ENCODE results near the gene CACNA2D3. TPM values are rescaled to one million over a fixed set of nuclear protein-coding genes. Genes with fewer than 3 reads are reported as not detected.

Gene CACNA2D3
- total and polyA plus RNA-seq, 4 donors: 14.1 to 34.5 (median 33.4) TPM

GRCh38 chr3:54685213-54685612, 562.9 kb downstream of the CACNA2D3 start:
- Histone ChIP-seq H3K9me3 (ENCODE audit: control insufficient read depth, insufficient read depth, low read length) (no peaks in the 10 kb centered on the region), H3K4me3 (ENCODE audit: low read depth, low read length) (no peak overlapping the region), H3K27me3 (ENCODE audit: control insufficient read depth, insufficient read depth, low read length) (no peaks in the 10 kb centered on the region), H3K4me1 (ENCODE audit: control insufficient read depth, insufficient read depth, low read length) (no peaks in the 10 kb centered on the region), H3K36me3 (ENCODE audit: control insufficient read depth, insufficient read depth, low read length) (no peaks in the 10 kb centered on the region), H3K27ac (ENCODE audit: low read depth, low read length) (no peak overlapping the region)
- 100% methylated on average over 1 of the region's 2 CpGs for WGBS (ENCODE audit: insufficient coverage)
- no peak for DNase-seq (ENCODE audit: low read depth in 4 of 6, low spot score in 6 of 6)

GRCh38 chr3:54691289-54691771, 569.0 kb downstream of the CACNA2D3 start:
- Histone ChIP-seq H3K4me1 (ENCODE audit: control insufficient read depth, insufficient read depth, low read length) (peaks cover 6% of the 10 kb centered on the region), H3K27me3 (ENCODE audit: control insufficient read depth, insufficient read depth, low read length) (no peaks in the 10 kb centered on the region), H3K36me3 (ENCODE audit: control insufficient read depth, insufficient read depth, low read length) (no peaks in the 10 kb centered on the region), H3K4me3 (ENCODE audit: low read depth, low read length) (no peak overlapping the region), H3K9me3 (ENCODE audit: control insufficient read depth, insufficient read depth, low read length) (no peaks in the 10 kb centered on the region), H3K27ac (ENCODE audit: low read depth, low read length) (no peak overlapping the region)
- peak in 3 of 6 donors; percentile 24 to 84 (median 57) for DNase-seq (ENCODE audit: low read depth in 4 of 6, low spot score in 6 of 6)
- WGBS (ENCODE audit: insufficient coverage): no CpG with 5 or more reads among the region's 2 CpGs

DNA sequence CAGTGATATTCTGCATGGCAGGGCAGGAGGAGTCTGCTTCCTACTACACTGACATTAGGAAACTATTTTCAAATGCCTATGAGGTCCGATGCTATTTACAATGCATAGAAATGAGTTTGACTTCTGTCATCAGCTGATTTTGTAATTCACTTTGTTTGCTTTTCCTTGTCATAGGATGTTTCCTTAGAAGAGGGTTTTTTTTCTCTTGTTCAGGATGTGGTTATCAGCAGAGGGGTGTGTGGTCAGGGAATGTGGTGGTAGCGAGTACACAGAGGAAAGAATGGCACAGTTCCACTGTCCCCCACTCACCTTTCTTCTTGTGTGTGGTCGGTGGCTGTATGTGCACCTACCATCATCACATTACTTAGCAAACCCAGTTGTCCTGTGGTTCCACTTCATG, 574.0 kb downstream of the CACNA2D3 start:
- 60% methylated on average over 1 of the region's 3 CpGs for WGBS (ENCODE audit: insufficient coverage)
- H3K4me3 ChIP-seq (ENCODE audit: low read depth, low read length): no peak overlapping the region
- H3K4me1 ChIP-seq (ENCODE audit: control insufficient read depth, insufficient read depth, low read length): peaks cover 9% of the 10 kb centered on the region
- no peaks in the 10 kb centered on the region for H3K27me3 ChIP-seq (ENCODE audit: control insufficient read depth, insufficient read depth, low read length)
- no peak for DNase-seq (ENCODE audit: low read depth in 4 of 6, low spot score in 6 of 6)
- H3K27ac ChIP-seq (ENCODE audit: low read depth, low read length): no peak overlapping the region
- H3K36me3 ChIP-seq (ENCODE audit: control insufficient read depth, insufficient read depth, low read length): no peaks in the 10 kb centered on the region
- H3K9me3 ChIP-seq (ENCODE audit: control insufficient read depth, insufficient read depth, low read length): no peaks in the 10 kb centered on the region

DNA sequence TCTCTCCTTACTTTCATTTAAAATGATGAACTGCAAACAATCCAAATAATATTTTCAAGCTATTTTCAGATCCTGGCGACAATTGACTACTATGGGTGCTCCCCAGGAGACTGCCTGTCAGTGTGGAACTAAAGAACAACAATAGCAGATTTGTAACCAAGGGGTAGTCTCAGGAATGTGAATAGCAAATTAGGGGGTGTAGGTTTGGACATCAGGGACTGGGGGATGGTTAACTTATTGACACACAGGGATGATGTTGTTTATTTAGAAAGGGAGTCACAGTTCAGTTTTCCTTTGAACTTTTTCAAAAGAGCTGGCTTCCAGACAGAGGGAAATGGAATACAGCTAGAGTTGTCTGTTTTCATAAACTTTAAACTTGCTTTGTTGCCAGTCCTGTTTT, 575.7 kb downstream of the CACNA2D3 start:
- H3K27ac ChIP-seq (ENCODE audit: low read depth, low read length): no peak overlapping the region
- H3K4me1 ChIP-seq (ENCODE audit: control insufficient read depth, insufficient read depth, low read length): peaks cover 3% of the 10 kb centered on the region
- H3K36me3 ChIP-seq (ENCODE audit: control insufficient read depth, insufficient read depth, low read length): no peaks in the 10 kb centered on the region
- H3K9me3 ChIP-seq (ENCODE audit: control insufficient read depth, insufficient read depth, low read length): no peaks in the 10 kb centered on the region
- no peak overlapping the region for H3K4me3 ChIP-seq (ENCODE audit: low read depth, low read length)
- peak in 1 of 6 donors; percentile 35 for DNase-seq (ENCODE audit: low read depth in 4 of 6, low spot score in 6 of 6)
- no peaks in the 10 kb centered on the region for H3K27me3 ChIP-seq (ENCODE audit: control insufficient read depth, insufficient read depth, low read length)
- no CpG with 5 or more reads among the region's 1 CpG for WGBS (ENCODE audit: insufficient coverage)

DNA sequence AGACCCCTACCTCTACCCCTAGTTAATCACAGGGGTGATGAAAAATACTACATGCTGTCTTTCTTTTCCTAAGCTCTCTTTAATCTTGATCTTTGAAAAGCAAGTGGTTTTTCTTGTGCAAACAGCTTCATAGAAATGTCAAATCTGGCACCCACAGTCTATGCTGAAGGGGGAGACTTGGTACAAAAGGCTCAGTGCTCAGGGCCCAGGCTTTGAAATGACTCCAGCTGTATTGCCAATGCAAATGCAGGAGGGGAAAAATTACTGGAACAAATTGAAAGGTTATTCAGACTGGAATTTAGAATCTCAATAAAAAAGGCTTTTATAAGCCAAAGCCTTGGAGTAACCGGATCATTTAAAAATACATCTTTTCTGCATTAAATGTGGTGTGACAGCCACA, 581.6 kb downstream of the CACNA2D3 start:
- Histone ChIP-seq H3K27me3 (ENCODE audit: control insufficient read depth, insufficient read depth, low read length) (no peaks in the 10 kb centered on the region), H3K36me3 (ENCODE audit: control insufficient read depth, insufficient read depth, low read length) (no peaks in the 10 kb centered on the region), H3K27ac (ENCODE audit: low read depth, low read length) (no peak overlapping the region), H3K4me3 (ENCODE audit: low read depth, low read length) (no peak overlapping the region), H3K9me3 (ENCODE audit: control insufficient read depth, insufficient read depth, low read length) (no peaks in the 10 kb centered on the region), H3K4me1 (ENCODE audit: control insufficient read depth, insufficient read depth, low read length) (peaks cover 3% of the 10 kb centered on the region)
- no CpG with 5 or more reads among the region's 1 CpG for WGBS (ENCODE audit: insufficient coverage)
- peak in 2 of 6 donors; percentile 47 to 72 for DNase-seq (ENCODE audit: low read depth in 4 of 6, low spot score in 6 of 6)

DNA sequence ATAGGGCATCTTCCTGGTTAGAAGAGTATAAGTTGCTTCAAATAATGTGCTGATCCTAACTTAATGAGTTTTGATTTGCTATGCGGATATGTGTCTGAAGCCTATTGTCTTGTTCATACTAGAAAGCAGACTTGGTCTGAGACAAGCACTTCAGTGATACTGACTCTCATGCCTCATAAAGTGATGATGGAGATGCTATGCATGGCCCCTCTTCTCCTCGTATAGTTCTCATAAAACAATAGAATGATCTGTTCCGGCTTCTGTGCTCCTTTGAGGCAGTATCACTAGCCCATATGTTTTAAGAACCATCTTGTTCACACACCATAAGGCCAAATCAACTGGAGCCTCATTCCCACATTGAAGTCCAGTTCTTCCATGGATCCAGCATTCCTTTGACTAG, 583.4 kb downstream of the CACNA2D3 start:
- 40% methylated on average over 1 of the region's 3 CpGs for whole genome bisulfite sequencing (ENCODE audit: insufficient coverage)
- H3K36me3 ChIP-seq (ENCODE audit: control insufficient read depth, insufficient read depth, low read length): no peaks in the 10 kb centered on the region
- no peak for DNase-seq (ENCODE audit: low read depth in 4 of 6, low spot score in 6 of 6)
- no peaks in the 10 kb centered on the region for H3K4me1 ChIP-seq (ENCODE audit: control insufficient read depth, insufficient read depth, low read length)
- no peak overlapping the region for H3K4me3 ChIP-seq (ENCODE audit: low read depth, low read length)
- H3K27me3 ChIP-seq (ENCODE audit: control insufficient read depth, insufficient read depth, low read length): no peaks in the 10 kb centered on the region
- H3K9me3 ChIP-seq (ENCODE audit: control insufficient read depth, insufficient read depth, low read length): no peaks in the 10 kb centered on the region
- no peak overlapping the region for H3K27ac ChIP-seq (ENCODE audit: low read depth, low read length)

GRCh38 chr3:54706738-54707137, 584.4 kb downstream of the CACNA2D3 start:
- Histone ChIP-seq H3K36me3 (ENCODE audit: control insufficient read depth, insufficient read depth, low read length) (no peaks in the 10 kb centered on the region), H3K9me3 (ENCODE audit: control insufficient read depth, insufficient read depth, low read length) (no peaks in the 10 kb centered on the region), H3K4me3 (ENCODE audit: low read depth, low read length) (no peak overlapping the region), H3K27ac (ENCODE audit: low read depth, low read length) (no peak overlapping the region), H3K27me3 (ENCODE audit: control insufficient read depth, insufficient read depth, low read length) (no peaks in the 10 kb centered on the region), H3K4me1 (ENCODE audit: control insufficient read depth, insufficient read depth, low read length) (no peaks in the 10 kb centered on the region)
- no peak for DNase-seq (ENCODE audit: low read depth in 4 of 6, low spot score in 6 of 6)
- 100% methylated on average over 1 of the region's 3 CpGs for WGBS (ENCODE audit: insufficient coverage)

DNA sequence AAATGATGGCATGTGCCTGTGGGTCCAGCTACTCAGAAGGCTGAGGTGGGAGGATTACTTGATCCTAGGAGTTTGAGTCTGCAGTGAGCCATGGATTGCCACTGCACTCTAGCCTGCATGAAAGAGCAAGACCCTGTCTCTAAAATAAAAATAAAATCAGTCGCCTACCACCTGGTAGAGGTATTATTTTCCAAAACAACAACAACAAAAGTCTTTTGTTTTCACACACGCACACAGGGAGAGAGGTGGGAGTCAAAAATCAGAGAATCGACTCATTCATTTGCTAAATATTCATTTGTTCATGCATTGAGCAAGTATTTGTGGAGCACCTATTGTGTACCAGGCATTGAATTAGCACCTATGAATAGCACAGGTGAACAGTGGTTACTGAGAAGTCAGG, 587.4 kb downstream of the CACNA2D3 start:
- H3K27ac ChIP-seq (ENCODE audit: low read depth, low read length): no peak overlapping the region
- WGBS (ENCODE audit: insufficient coverage): no CpG with 5 or more reads among the region's 3 CpGs
- DNase-seq (ENCODE audit: low read depth in 4 of 6, low spot score in 6 of 6): no peak
- no peaks in the 10 kb centered on the region for H3K4me1 ChIP-seq (ENCODE audit: control insufficient read depth, insufficient read depth, low read length)
- H3K27me3 ChIP-seq (ENCODE audit: control insufficient read depth, insufficient read depth, low read length): no peaks in the 10 kb centered on the region
- H3K9me3 ChIP-seq (ENCODE audit: control insufficient read depth, insufficient read depth, low read length): no peaks in the 10 kb centered on the region
- H3K4me3 ChIP-seq (ENCODE audit: low read depth, low read length): no peak overlapping the region
- H3K36me3 ChIP-seq (ENCODE audit: control insufficient read depth, insufficient read depth, low read length): no peaks in the 10 kb centered on the region

DNA sequence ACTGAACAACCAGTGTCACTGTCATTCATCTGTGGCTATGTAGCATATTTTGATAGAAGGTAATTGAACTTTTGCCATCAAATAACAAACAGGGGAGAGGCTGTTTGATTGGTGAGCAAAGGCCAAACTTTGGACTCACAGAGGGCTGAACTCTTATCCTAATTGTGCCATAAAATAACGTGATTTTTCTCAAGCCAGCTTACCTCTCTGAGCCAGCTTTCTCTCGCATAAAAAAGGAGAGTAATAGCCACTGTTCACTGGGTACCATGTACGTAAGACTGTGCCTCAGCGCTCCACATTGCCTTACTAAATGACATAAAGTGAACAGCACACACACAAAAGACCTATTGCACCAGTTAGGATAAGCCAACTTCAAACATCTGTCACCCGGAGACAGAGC, 588.6 kb downstream of the CACNA2D3 start:
- no peaks in the 10 kb centered on the region for H3K36me3 ChIP-seq (ENCODE audit: control insufficient read depth, insufficient read depth, low read length)
- H3K4me3 ChIP-seq (ENCODE audit: low read depth, low read length): no peak overlapping the region
- no peaks in the 10 kb centered on the region for H3K4me1 ChIP-seq (ENCODE audit: control insufficient read depth, insufficient read depth, low read length)
- no peak overlapping the region for H3K27ac ChIP-seq (ENCODE audit: low read depth, low read length)
- 54% methylated on average over 5 of the region's 5 CpGs for WGBS (ENCODE audit: insufficient coverage)
- H3K9me3 ChIP-seq (ENCODE audit: control insufficient read depth, insufficient read depth, low read length): no peaks in the 10 kb centered on the region
- no peak for DNase-seq (ENCODE audit: low read depth in 4 of 6, low spot score in 6 of 6)
- no peaks in the 10 kb centered on the region for H3K27me3 ChIP-seq (ENCODE audit: control insufficient read depth, insufficient read depth, low read length)

GRCh38 chr3:54712539-54712938, 590.2 kb downstream of the CACNA2D3 start:
- WGBS (ENCODE audit: insufficient coverage): 78% methylated on average over 2 of the region's 5 CpGs
- no peaks in the 10 kb centered on the region for H3K27me3 ChIP-seq (ENCODE audit: control insufficient read depth, insufficient read depth, low read length)
- no peaks in the 10 kb centered on the region for H3K4me1 ChIP-seq (ENCODE audit: control insufficient read depth, insufficient read depth, low read length)
- no peaks in the 10 kb centered on the region for H3K36me3 ChIP-seq (ENCODE audit: control insufficient read depth, insufficient read depth, low read length)
- H3K4me3 ChIP-seq (ENCODE audit: low read depth, low read length): no peak overlapping the region
- no peak overlapping the region for H3K27ac ChIP-seq (ENCODE audit: low read depth, low read length)
- no peak for DNase-seq (ENCODE audit: low read depth in 4 of 6, low spot score in 6 of 6)
- no peaks in the 10 kb centered on the region for H3K9me3 ChIP-seq (ENCODE audit: control insufficient read depth, insufficient read depth, low read length)
